ENCODE measurements around the gene SAMD4A.

DNA sequence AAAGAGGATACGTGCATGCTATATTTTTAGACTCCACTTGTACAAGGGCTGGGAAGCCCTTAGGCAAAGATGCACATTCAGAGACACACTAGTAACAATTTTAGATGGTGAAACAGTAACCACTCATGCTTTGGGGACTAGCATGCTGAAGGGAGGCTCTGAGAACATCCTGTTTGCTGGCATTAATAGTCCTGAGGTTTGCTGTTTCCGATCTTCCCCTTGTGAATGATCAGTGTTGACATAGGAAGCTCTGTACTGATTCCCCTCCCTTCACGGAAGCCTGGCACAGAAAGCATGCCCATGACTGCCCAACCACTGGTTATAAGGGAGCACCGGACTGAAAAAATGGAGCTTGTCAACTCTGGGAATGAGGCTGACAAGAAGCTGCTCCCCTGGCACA lies 171.1 kb downstream of the SAMD4A start:
- TF ChIP-seq CTCF (conservative IDR thresholded peaks at IDR 0.05 in 1 of 2, IDR thresholded peaks at IDR 0.05 in 1 of 2; ENCODE audit: extremely low read depth in 1 of 2, insufficient read depth in 1 of 2, low read depth in 1 of 2, low read length in 2 of 2) (no peak), EZH2 (IDR thresholded peaks at IDR 0.05; ENCODE audit: borderline replicate concordance, low read length) (no peak)

Measured in mammary epithelial cell (primary cell).